H9 (cell line): ENCODE measurements around the gene FARSA. TPM values are rescaled to one million over a fixed set of nuclear protein-coding genes. Genes with fewer than 3 reads are reported as not detected.

Experiments used
- DNase-seq: peaks from one replicate; pipeline ENCODE4 v3.0.0-alpha.2; 2017
- H2AFZ ChIP-seq: one replicate; pipeline ENCODE4 v1.6.1; 2013; ENCODE audit warnings: mild to moderate bottlenecking, low read length, control low read depth, moderate library complexity
- H2AK5ac ChIP-seq: 2 replicates; pipeline ENCODE4 v1.6.1; 2013; ENCODE audit warnings: low read length, control low read depth, mixed read lengths; ENCODE audit not compliant: insufficient read length
- H2BK120ac ChIP-seq: one replicate; pipeline ENCODE4 v1.6.1; 2013; ENCODE audit warnings: low read depth, mild to moderate bottlenecking, low read length, control low read depth, inconsistent platforms; ENCODE audit not compliant: poor library complexity, severe bottlenecking
- H2BK12ac ChIP-seq: 2 replicates; pipeline ENCODE4 v1.6.1; 2013; ENCODE audit warnings: low read length, control low read depth, mixed read lengths, low read depth; ENCODE audit not compliant: insufficient read length
- H2BK15ac ChIP-seq: 2 replicates; pipeline ENCODE4 v1.6.1; 2013; ENCODE audit warnings: low read depth, low read length, control low read depth
- H2BK20ac ChIP-seq: one replicate; pipeline ENCODE4 v1.6.1; 2013; ENCODE audit warnings: low read depth, mild to moderate bottlenecking, low read length, control low read depth, inconsistent platforms; ENCODE audit not compliant: poor library complexity, severe bottlenecking
- H2BK5ac ChIP-seq: 2 replicates; pipeline ENCODE4 v1.6.1; 2013; ENCODE audit warnings: low read length, control low read depth, mixed read lengths; ENCODE audit not compliant: insufficient read length
- H3K14ac ChIP-seq: 2 replicates; pipeline ENCODE4 v1.6.1; 2013; ENCODE audit warnings: low read length, control low read depth; ENCODE audit not compliant: insufficient read depth
- H3K18ac ChIP-seq: 2 replicates; pipeline ENCODE4 v1.6.1; 2013; ENCODE audit warnings: low read depth, mild to moderate bottlenecking, mixed read lengths, low read length, control low read depth; ENCODE audit not compliant: insufficient read length
- H3K23ac ChIP-seq: 2 replicates; pipeline ENCODE4 v1.6.1; 2013; ENCODE audit warnings: low read length, control low read depth, mixed read lengths, low read depth; ENCODE audit not compliant: insufficient read length
- H3K23me2 ChIP-seq: 2 replicates; pipeline ENCODE4 v1.6.1; 2013; ENCODE audit warnings: low read depth, mild to moderate bottlenecking, mixed read lengths, low read length, control low read depth; ENCODE audit not compliant: insufficient read length, poor library complexity, severe bottlenecking
- H3K27ac ChIP-seq: 2 replicates; pipeline ENCODE4 v1.5.1; 2013; ENCODE audit warnings: low read length, control low read depth, mixed read lengths, low read depth; ENCODE audit not compliant: insufficient read length
- H3K27me3 ChIP-seq: 2 replicates; pipeline ENCODE4 v1.6.1; 2013; ENCODE audit warnings: low read length, control low read depth, inconsistent platforms; ENCODE audit not compliant: insufficient read depth
- H3K4ac ChIP-seq: 2 replicates; pipeline ENCODE4 v1.6.1; 2013; ENCODE audit warnings: low read depth, mild to moderate bottlenecking, control low read depth, inconsistent platforms, low read length, moderate library complexity
- H3K4me1 ChIP-seq: 2 replicates; pipeline ENCODE4 v1.6.1; 2013; ENCODE audit warnings: low read length, control low read depth, inconsistent platforms; ENCODE audit not compliant: insufficient read depth
- H3K4me2 ChIP-seq: 2 replicates; pipeline ENCODE4 v1.6.1; 2013; ENCODE audit warnings: low read length, control low read depth, mixed read lengths; ENCODE audit not compliant: insufficient read length, insufficient read depth
- H3K56ac ChIP-seq: 2 replicates; pipeline ENCODE4 v1.6.1; 2013; ENCODE audit warnings: low read depth, mild to moderate bottlenecking, mixed read lengths, low read length, control low read depth; ENCODE audit not compliant: insufficient read length
- H3K79me1 ChIP-seq: 2 replicates; pipeline ENCODE4 v1.6.1; 2013; ENCODE audit warnings: low read depth, mild to moderate bottlenecking, moderate library complexity, low read length, control low read depth, inconsistent platforms; ENCODE audit not compliant: insufficient read depth, poor library complexity, severe bottlenecking
- H3K79me2 ChIP-seq: 2 replicates; pipeline ENCODE4 v1.6.1; 2013; ENCODE audit warnings: low read length, control low read depth, inconsistent platforms; ENCODE audit not compliant: insufficient read depth
- H3K9ac ChIP-seq: 2 replicates; pipeline ENCODE4 v1.6.1; 2013; ENCODE audit warnings: low read length, control low read depth, mixed read lengths; ENCODE audit not compliant: insufficient read length; ENCODE audit errors: extremely low read depth
- H3K9me3 ChIP-seq: one replicate; pipeline ENCODE4 v1.6.1; 2013; ENCODE audit warnings: low read depth, low read length, inconsistent platforms; ENCODE audit not compliant: control insufficient read depth
- H3T11ph ChIP-seq: one replicate; pipeline ENCODE4 v1.6.1; 2013; ENCODE audit warnings: mild to moderate bottlenecking, low read length, control low read depth, inconsistent platforms
- H4K20me1 ChIP-seq: one replicate; pipeline ENCODE4 v1.6.1; 2013; ENCODE audit not compliant: control insufficient read depth, insufficient read length, insufficient read depth
- H4K5ac ChIP-seq: 2 replicates; pipeline ENCODE4 v1.6.1; 2013; ENCODE audit warnings: low read depth, mild to moderate bottlenecking, mixed read lengths, low read length, control low read depth; ENCODE audit not compliant: insufficient read length
- H4K8ac ChIP-seq: replicated peaks from 2 replicates; pipeline ENCODE4 v1.6.1; 2013; ENCODE audit warnings: low read length, control low read depth, mixed read lengths, low read depth; ENCODE audit not compliant: insufficient read length
- H4K91ac ChIP-seq: 2 replicates; pipeline ENCODE4 v1.6.1; 2013; ENCODE audit warnings: low read depth, mild to moderate bottlenecking, moderate library complexity, mixed read lengths, low read length, control low read depth; ENCODE audit not compliant: insufficient read length
- H3K27ac Mint-ChIP-seq, 3 experiments: 2 replicates in 2 of 3; 3 replicates in 1 of 3; pipeline ENCODE4 v1.8.0; 2020 to 2021; ENCODE audit warnings: mixed read lengths in 3 of 3, mild to moderate bottlenecking in 1 of 3, moderate library complexity in 1 of 3
- H3K27me3 Mint-ChIP-seq: 2 replicates; pipeline ENCODE4 v1.8.0; 2021; ENCODE audit warnings: low read depth, mild to moderate bottlenecking, moderate library complexity, mixed read lengths
- H3K36me3 Mint-ChIP-seq, 3 experiments: 2 replicates in 2 of 3; 3 replicates in 1 of 3; pipeline ENCODE4 v1.8.0; 2020 to 2021; ENCODE audit warnings: low read depth in 3 of 3, mixed read lengths in 3 of 3; ENCODE audit not compliant: insufficient read depth in 1 of 3
- H3K4me1 Mint-ChIP-seq, 2 experiments: 2 replicates each; pipeline ENCODE4 v1.8.0; 2020; ENCODE audit warnings: mixed read lengths in 2 of 2
- H3K4me3 Mint-ChIP-seq, 2 experiments: 2 replicates in 1 of 2; 3 replicates in 1 of 2; pipeline ENCODE4 v1.8.0; 2020 to 2021; ENCODE audit warnings: mild to moderate bottlenecking in 2 of 2, mixed read lengths in 2 of 2, moderate library complexity in 1 of 2
- H3K9me3 Mint-ChIP-seq, 2 experiments: 2 replicates in 1 of 2; 3 replicates in 1 of 2; pipeline ENCODE4 v1.8.0; 2020; ENCODE audit warnings: mild to moderate bottlenecking in 2 of 2, mixed read lengths in 2 of 2, moderate library complexity in 1 of 2
- WGBS: extraction: QIAGEN DNeasy Blood & Tissue Kit; methylation state at CpG from one replicate; pipeline ENCODE4 v1.1.7; 2013; ENCODE audit warnings: missing lambda C conversion rate, low lambda C conversion rate, mixed read lengths; ENCODE audit not compliant: insufficient read length; ENCODE audit errors: extremely low coverage; 5-methylcytosine and 5-hydroxymethylcytosine counted together
- total RNA-seq: library from RNA; stranded (reverse); gene quantifications from 2 replicates; pipeline ENCODE4 v1.2.1, GENCODE V29; 2021
- TF ChIP-seq, protein P1 (sequence below): fragments of 200-600 bp; sonication (generic); conservative IDR thresholded peaks from 3 replicates; pipeline ENCODE4 v1.8.0; 2021; ENCODE audit warnings: antibody characterized with exemption, mild to moderate bottlenecking

The FARSA gene
- total RNA-seq, 1 experiment from 2014 or later = 110 TPM

DNA sequence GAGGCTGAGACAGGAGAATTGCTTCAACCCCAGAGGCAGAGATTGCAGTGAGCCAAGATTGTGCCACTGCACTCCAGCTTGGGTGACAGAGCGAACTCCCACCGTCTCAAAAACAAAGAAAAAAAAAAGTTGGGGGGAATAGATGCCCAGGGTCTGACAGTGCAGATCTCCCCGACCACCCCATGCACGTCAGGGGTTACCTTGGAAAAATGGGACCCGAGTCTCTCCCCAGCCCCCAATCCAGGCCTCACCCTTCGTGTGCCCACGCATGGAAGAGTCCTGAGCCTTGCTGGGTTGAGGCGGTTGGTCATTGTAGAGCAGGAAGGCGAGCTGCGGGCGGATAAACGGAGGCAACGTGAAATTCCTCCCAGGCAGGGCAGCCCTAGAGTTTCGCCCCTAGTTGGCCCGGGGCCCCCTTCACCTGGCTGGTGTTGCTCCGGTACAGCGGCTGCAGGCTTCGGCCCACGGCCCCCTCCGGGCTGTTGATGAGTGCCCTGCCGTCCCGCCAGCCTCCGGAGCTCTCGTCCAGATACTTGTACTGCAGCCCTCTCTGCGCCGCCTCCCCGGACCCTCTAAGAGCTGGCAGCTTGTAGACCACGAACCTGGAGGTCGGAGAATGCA is 52.9 kb downstream of the FARSA start:
- no peak overlapping the region for H2BK15ac ChIP-seq
- no peak overlapping the region for H2BK5ac ChIP-seq
- Mint-ChIP-seq H3K4me3 (peak overlapping the region; percentile 85), H3K27me3 (peaks cover 26% of the 10 kb centered on the region), H3K4me1 (peaks cover 5 to 9% of the 10 kb centered on the region in 2 experiments), H3K9me3 (peaks cover 13 to 16% of the 10 kb centered on the region in 2 experiments), H3K27ac (peak overlapping the region in 2 of 3 experiments; percentile 79 to 97; a peak in 3 of 7 replicates), H3K36me3 (peaks cover 10 to 16% (median 14%) of the 10 kb centered on the region in 3 experiments; a peak in 6 of 7 replicates)
- TF ChIP-seq, protein P1, sequence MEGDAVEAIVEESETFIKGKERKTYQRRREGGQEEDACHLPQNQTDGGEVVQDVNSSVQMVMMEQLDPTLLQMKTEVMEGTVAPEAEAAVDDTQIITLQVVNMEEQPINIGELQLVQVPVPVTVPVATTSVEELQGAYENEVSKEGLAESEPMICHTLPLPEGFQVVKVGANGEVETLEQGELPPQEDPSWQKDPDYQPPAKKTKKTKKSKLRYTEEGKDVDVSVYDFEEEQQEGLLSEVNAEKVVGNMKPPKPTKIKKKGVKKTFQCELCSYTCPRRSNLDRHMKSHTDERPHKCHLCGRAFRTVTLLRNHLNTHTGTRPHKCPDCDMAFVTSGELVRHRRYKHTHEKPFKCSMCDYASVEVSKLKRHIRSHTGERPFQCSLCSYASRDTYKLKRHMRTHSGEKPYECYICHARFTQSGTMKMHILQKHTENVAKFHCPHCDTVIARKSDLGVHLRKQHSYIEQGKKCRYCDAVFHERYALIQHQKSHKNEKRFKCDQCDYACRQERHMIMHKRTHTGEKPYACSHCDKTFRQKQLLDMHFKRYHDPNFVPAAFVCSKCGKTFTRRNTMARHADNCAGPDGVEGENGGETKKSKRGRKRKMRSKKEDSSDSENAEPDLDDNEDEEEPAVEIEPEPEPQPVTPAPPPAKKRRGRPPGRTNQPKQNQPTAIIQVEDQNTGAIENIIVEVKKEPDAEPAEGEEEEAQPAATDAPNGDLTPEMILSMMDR = no peak
- H2BK20ac ChIP-seq = no peak overlapping the region
- H4K8ac ChIP-seq = no peak overlapping the region
- H3K14ac ChIP-seq = peak overlapping the region; percentile 41
- H3K18ac ChIP-seq = peak overlapping the region; percentile 10
- H4K5ac ChIP-seq = no peak overlapping the region
- H3K56ac ChIP-seq = no peak overlapping the region
- H3K4ac ChIP-seq = no peak overlapping the region
- peak overlapping the region; percentile 60 for H3K9ac ChIP-seq
- no peaks in the 10 kb centered on the region for H3K4me1 ChIP-seq
- H2BK120ac ChIP-seq = no peak overlapping the region
- no peak overlapping the region for H4K91ac ChIP-seq
- no peaks in the 10 kb centered on the region for H3K79me2 ChIP-seq
- H3T11ph ChIP-seq = no peak overlapping the region
- H3K27me3 ChIP-seq = 0 out of 2 replicates have a peak, but pooled peaks cover 1% of the 10 kb centered on the region
- no peak overlapping the region for H2AFZ ChIP-seq
- H3K27ac ChIP-seq = no peak overlapping the region
- no peak overlapping the region for H2AK5ac ChIP-seq
- peaks cover 1% of the 10 kb centered on the region for H3K23me2 ChIP-seq
- no CpG with 5 or more reads among the region's 29 CpGs for WGBS
- H3K79me1 ChIP-seq = no peaks in the 10 kb centered on the region
- no peaks in the 10 kb centered on the region for H4K20me1 ChIP-seq
- H3K9me3 ChIP-seq = no peaks in the 10 kb centered on the region
- no peak overlapping the region for H3K23ac ChIP-seq
- DNase-seq = peak; percentile 53
- H2BK12ac ChIP-seq = no peak overlapping the region
- peak overlapping the region; percentile 39 for H3K4me2 ChIP-seq
